GM20431 (cell line): ENCODE data around the gene MAS1L.

Source experiments
- in situ Hi-C: fragments of 300-500 bp; cut with MseI, MboI; formaldehyde crosslinking; loops from one replicate; pipeline ENCODE4 v1.15.0; 2020; ENCODE audit warnings: low sequenced_read_pairs; ENCODE audit not compliant: unreplicated experiment

The MAS1L gene

GRCh38 chr6:29487660-29488059, at the start of gene MAS1L:
MAS1L (minus strand) TSS chr6:29487956; CDS start chr6:29487902, 54 bp downstream.
- in situ Hi-C loops, result no loop called here

- in situ Hi-C loops, result no loop called here
Measured at GRCh38 chr6:29532320-29532951, 44.7 kb upstream of the MAS1L start.

- in situ Hi-C loops, result no loop called here
Measured at GRCh38 chr6:29531668-29532067, 43.9 kb upstream of the MAS1L start.

GRCh38 chr6:29530671-29531310, 43.0 kb upstream of the MAS1L start:
- in situ Hi-C loops, result no loop called here

GRCh38 chr6:29529956-29530355, 42.2 kb upstream of the MAS1L start:
- in situ Hi-C loops, result no loop called here

GRCh38 chr6:29528988-29529560, 41.3 kb upstream of the MAS1L start:
- in situ Hi-C loops, result no loop called here

GRCh38 chr6:29528300-29528931, 40.7 kb upstream of the MAS1L start:
- in situ Hi-C loops, result no loop called here

GRCh38 chr6:29527564-29527963, 39.8 kb upstream of the MAS1L start:
- in situ Hi-C loops, result no loop called here

- in situ Hi-C loops, result no loop called here
Measured at GRCh38 chr6:29527126-29527525, 39.4 kb upstream of the MAS1L start.

GRCh38 chr6:29525311-29525639, 37.5 kb upstream of the MAS1L start:
- in situ Hi-C loops, result no loop called here

GRCh38 chr6:29524444-29525310, 36.9 kb upstream of the MAS1L start:
- in situ Hi-C loops, result no loop called here

- in situ Hi-C loops, result no loop called here
Measured at GRCh38 chr6:29524044-29524443, 36.3 kb upstream of the MAS1L start.

- in situ Hi-C loops, result no loop called here
Measured at GRCh38 chr6:29522227-29522626, 34.5 kb upstream of the MAS1L start.

GRCh38 chr6:29521006-29521680, 33.4 kb upstream of the MAS1L start:
- in situ Hi-C loops, result no loop called here

- in situ Hi-C loops, result no loop called here
Measured at GRCh38 chr6:29520232-29520631, 32.5 kb upstream of the MAS1L start.

GRCh38 chr6:29519291-29520010, 31.7 kb upstream of the MAS1L start:
- in situ Hi-C loops, result no loop called here

GRCh38 chr6:29517728-29518440, 30.1 kb upstream of the MAS1L start:
- in situ Hi-C loops, result no loop called here

- in situ Hi-C loops, result no loop called here
Measured at GRCh38 chr6:29517245-29517644, 29.5 kb upstream of the MAS1L start.

GRCh38 chr6:29516108-29516507, 28.4 kb upstream of the MAS1L start:
- in situ Hi-C loops, result no loop called here
